ENCODE data around the gene TMEM198. TPM values are rescaled to one million over a fixed set of nuclear protein-coding genes. Genes with fewer than 3 reads are reported as not detected.

The TMEM198 gene
- total and polyA plus RNA-seq, 9 of the 15 experiments (the other 6 are each of a cell fraction or from before 2014, with no cell fraction given) = 0.03 to 3.8 (median 1.0) TPM

DNA sequence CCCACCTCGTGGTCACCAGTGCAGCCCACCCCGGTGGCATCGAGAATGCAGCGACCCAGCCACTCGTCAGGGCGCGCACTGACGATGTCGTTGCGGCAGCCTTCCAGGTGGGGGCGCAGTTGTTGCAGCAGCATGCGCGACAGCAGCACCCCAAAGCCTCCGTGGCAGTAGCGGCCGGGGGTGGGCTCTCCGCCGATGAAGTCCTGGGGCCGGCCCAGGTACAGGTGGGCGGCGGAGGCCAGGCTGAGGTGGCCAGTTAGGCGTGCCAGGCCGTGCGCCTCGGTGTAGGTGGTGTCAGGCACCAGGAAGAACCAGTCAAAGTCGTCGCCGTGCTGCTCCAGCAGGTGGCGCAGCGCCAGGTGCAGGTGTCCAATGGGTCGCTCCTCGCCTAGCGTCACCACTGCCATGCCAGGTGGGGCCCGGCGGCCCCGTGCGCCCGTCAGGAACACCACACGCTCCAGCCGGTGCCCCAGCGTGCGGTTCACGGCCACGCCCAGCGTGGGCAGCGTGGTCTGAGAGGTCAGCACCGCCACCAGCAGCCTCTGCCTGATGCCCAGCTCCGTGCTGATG is 2.1 kb upstream of the TMEM198 start (continued):
- TF ChIP-seq, protein P1, sequence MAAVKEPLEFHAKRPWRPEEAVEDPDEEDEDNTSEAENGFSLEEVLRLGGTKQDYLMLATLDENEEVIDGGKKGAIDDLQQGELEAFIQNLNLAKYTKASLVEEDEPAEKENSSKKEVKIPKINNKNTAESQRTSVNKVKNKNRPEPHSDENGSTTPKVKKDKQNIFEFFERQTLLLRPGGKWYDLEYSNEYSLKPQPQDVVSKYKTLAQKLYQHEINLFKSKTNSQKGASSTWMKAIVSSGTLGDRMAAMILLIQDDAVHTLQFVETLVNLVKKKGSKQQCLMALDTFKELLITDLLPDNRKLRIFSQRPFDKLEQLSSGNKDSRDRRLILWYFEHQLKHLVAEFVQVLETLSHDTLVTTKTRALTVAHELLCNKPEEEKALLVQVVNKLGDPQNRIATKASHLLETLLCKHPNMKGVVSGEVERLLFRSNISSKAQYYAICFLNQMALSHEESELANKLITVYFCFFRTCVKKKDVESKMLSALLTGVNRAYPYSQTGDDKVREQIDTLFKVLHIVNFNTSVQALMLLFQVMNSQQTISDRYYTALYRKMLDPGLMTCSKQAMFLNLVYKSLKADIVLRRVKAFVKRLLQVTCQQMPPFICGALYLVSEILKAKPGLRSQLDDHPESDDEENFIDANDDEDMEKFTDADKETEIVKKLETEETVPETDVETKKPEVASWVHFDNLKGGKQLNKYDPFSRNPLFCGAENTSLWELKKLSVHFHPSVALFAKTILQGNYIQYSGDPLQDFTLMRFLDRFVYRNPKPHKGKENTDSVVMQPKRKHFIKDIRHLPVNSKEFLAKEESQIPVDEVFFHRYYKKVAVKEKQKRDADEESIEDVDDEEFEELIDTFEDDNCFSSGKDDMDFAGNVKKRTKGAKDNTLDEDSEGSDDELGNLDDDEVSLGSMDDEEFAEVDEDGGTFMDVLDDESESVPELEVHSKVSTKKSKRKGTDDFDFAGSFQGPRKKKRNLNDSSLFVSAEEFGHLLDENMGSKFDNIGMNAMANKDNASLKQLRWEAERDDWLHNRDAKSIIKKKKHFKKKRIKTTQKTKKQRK (IDR thresholded peaks at IDR 0.05; ENCODE audit: borderline replicate concordance, low read depth, low read length) = no peak
- TF ChIP-seq DDX20 (tag; IDR thresholded peaks at IDR 0.05; ENCODE audit: low read depth) (no peak), HEY1 (CRISPR knock-in tag; IDR thresholded peaks at IDR 0.05; ENCODE audit: borderline replicate concordance) (no peak), NFXL1 (CRISPR knock-in tag; IDR thresholded peaks at IDR 0.05) (no peak)
- TF ChIP-seq, protein P2, sequence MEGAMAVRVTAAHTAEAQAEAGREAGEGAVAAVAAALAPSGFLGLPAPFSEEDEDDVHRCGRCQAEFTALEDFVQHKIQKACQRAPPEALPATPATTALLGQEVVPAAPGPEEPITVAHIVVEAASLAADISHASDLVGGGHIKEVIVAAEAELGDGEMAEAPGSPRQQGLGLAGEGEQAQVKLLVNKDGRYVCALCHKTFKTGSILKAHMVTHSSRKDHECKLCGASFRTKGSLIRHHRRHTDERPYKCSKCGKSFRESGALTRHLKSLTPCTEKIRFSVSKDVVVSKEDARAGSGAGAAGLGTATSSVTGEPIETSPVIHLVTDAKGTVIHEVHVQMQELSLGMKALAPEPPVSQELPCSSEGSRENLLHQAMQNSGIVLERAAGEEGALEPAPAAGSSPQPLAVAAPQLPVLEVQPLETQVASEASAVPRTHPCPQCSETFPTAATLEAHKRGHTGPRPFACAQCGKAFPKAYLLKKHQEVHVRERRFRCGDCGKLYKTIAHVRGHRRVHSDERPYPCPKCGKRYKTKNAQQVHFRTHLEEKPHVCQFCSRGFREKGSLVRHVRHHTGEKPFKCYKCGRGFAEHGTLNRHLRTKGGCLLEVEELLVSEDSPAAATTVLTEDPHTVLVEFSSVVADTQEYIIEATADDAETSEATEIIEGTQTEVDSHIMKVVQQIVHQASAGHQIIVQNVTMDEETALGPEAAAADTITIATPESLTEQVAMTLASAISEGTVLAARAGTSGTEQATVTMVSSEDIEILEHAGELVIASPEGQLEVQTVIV (CRISPR knock-in tag; IDR thresholded peaks at IDR 0.05; ENCODE audit: borderline replicate concordance) = no peak
- TF ChIP-seq, protein P3, sequence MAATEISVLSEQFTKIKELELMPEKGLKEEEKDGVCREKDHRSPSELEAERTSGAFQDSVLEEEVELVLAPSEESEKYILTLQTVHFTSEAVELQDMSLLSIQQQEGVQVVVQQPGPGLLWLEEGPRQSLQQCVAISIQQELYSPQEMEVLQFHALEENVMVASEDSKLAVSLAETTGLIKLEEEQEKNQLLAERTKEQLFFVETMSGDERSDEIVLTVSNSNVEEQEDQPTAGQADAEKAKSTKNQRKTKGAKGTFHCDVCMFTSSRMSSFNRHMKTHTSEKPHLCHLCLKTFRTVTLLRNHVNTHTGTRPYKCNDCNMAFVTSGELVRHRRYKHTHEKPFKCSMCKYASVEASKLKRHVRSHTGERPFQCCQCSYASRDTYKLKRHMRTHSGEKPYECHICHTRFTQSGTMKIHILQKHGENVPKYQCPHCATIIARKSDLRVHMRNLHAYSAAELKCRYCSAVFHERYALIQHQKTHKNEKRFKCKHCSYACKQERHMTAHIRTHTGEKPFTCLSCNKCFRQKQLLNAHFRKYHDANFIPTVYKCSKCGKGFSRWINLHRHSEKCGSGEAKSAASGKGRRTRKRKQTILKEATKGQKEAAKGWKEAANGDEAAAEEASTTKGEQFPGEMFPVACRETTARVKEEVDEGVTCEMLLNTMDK (IDR thresholded peaks at IDR 0.05; ENCODE audit: borderline replicate concordance, insufficient read depth, low read depth, low read length, poor library complexity, severe bottlenecking) = peak; percentile 97
- TF ChIP-seq, protein P4, sequence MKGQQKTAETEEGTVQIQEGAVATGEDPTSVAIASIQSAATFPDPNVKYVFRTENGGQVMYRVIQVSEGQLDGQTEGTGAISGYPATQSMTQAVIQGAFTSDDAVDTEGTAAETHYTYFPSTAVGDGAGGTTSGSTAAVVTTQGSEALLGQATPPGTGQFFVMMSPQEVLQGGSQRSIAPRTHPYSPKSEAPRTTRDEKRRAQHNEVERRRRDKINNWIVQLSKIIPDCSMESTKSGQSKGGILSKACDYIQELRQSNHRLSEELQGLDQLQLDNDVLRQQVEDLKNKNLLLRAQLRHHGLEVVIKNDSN (CRISPR knock-in tag; IDR thresholded peaks at IDR 0.05) = no peak
- TF ChIP-seq, protein P5, sequence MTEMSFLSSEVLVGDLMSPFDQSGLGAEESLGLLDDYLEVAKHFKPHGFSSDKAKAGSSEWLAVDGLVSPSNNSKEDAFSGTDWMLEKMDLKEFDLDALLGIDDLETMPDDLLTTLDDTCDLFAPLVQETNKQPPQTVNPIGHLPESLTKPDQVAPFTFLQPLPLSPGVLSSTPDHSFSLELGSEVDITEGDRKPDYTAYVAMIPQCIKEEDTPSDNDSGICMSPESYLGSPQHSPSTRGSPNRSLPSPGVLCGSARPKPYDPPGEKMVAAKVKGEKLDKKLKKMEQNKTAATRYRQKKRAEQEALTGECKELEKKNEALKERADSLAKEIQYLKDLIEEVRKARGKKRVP (CRISPR knock-in tag; IDR thresholded peaks at IDR 0.05) = no peak
- TF ChIP-seq, protein P6, sequence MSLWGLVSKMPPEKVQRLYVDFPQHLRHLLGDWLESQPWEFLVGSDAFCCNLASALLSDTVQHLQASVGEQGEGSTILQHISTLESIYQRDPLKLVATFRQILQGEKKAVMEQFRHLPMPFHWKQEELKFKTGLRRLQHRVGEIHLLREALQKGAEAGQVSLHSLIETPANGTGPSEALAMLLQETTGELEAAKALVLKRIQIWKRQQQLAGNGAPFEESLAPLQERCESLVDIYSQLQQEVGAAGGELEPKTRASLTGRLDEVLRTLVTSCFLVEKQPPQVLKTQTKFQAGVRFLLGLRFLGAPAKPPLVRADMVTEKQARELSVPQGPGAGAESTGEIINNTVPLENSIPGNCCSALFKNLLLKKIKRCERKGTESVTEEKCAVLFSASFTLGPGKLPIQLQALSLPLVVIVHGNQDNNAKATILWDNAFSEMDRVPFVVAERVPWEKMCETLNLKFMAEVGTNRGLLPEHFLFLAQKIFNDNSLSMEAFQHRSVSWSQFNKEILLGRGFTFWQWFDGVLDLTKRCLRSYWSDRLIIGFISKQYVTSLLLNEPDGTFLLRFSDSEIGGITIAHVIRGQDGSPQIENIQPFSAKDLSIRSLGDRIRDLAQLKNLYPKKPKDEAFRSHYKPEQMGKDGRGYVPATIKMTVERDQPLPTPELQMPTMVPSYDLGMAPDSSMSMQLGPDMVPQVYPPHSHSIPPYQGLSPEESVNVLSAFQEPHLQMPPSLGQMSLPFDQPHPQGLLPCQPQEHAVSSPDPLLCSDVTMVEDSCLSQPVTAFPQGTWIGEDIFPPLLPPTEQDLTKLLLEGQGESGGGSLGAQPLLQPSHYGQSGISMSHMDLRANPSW (CRISPR knock-in tag; IDR thresholded peaks at IDR 0.05) = no peak
- TF ChIP-seq, protein P7, sequence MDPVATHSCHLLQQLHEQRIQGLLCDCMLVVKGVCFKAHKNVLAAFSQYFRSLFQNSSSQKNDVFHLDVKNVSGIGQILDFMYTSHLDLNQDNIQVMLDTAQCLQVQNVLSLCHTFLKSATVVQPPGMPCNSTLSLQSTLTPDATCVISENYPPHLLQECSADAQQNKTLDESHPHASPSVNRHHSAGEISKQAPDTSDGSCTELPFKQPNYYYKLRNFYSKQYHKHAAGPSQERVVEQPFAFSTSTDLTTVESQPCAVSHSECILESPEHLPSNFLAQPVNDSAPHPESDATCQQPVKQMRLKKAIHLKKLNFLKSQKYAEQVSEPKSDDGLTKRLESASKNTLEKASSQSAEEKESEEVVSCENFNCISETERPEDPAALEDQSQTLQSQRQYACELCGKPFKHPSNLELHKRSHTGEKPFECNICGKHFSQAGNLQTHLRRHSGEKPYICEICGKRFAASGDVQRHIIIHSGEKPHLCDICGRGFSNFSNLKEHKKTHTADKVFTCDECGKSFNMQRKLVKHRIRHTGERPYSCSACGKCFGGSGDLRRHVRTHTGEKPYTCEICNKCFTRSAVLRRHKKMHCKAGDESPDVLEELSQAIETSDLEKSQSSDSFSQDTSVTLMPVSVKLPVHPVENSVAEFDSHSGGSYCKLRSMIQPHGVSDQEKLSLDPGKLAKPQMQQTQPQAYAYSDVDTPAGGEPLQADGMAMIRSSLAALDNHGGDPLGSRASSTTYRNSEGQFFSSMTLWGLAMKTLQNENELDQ (CRISPR knock-in tag; IDR thresholded peaks at IDR 0.05; ENCODE audit: borderline replicate concordance) = no peak

All from K562 (cell line).